PC-9 (cell line): ENCODE results near the gene VWA5A.

Source experiments
- EZH2 ChIP-seq: fragments of 200-600 bp; sonication (generic); IDR thresholded peaks from 2 replicates; pipeline ENCODE4 v1.8.0; 2017; ENCODE audit warnings: antibody characterized with exemption, low read depth
- TF ChIP-seq, protein P1 (sequence below): fragments of 200-600 bp; sonication (generic); conservative IDR thresholded peaks from 2 replicates; pipeline ENCODE4 v1.6.1; 2017; ENCODE audit warnings: mixed run types, antibody characterized with exemption, mild to moderate bottlenecking, moderate library complexity

DNA sequence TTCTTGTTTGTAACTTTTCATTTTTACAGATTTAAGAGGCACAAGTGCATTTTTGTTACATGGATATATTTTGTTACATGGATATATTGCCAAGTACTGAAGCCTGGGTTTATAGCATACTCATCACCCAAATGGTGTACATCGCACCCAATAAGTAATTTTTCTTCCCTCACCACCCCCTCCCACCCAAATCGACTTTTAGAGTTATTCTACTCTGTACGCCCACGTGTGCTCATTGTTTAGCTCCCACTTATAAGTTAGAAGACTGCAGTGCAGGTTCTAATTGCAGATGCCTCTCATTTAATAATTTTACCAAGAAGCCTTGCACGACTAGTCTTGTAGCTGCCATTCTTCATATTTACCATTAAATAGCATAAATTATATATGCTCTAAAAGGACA lies 20.5 kb upstream of the VWA5A start:
- TF ChIP-seq, protein P1, sequence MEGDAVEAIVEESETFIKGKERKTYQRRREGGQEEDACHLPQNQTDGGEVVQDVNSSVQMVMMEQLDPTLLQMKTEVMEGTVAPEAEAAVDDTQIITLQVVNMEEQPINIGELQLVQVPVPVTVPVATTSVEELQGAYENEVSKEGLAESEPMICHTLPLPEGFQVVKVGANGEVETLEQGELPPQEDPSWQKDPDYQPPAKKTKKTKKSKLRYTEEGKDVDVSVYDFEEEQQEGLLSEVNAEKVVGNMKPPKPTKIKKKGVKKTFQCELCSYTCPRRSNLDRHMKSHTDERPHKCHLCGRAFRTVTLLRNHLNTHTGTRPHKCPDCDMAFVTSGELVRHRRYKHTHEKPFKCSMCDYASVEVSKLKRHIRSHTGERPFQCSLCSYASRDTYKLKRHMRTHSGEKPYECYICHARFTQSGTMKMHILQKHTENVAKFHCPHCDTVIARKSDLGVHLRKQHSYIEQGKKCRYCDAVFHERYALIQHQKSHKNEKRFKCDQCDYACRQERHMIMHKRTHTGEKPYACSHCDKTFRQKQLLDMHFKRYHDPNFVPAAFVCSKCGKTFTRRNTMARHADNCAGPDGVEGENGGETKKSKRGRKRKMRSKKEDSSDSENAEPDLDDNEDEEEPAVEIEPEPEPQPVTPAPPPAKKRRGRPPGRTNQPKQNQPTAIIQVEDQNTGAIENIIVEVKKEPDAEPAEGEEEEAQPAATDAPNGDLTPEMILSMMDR, result no peak
- no peak for TF ChIP-seq EZH2
